H9 (cell line): ENCODE measurements around the gene URAD. TPM values are rescaled to one million over a fixed set of nuclear protein-coding genes. Genes with fewer than 3 reads are reported as not detected.
A peak's percentile ranks its signal among the peaks of the same experiment; 100 is the strongest.

Source experiments
- DNase-seq: peaks from one replicate; pipeline ENCODE4 v3.0.0-alpha.2; 2017
- H2AFZ ChIP-seq: one replicate; pipeline ENCODE4 v1.6.1; 2013; ENCODE audit warnings: mild to moderate bottlenecking, low read length, control low read depth, moderate library complexity
- H2AK5ac ChIP-seq: 2 replicates; pipeline ENCODE4 v1.6.1; 2013; ENCODE audit warnings: low read length, control low read depth, mixed read lengths; ENCODE audit not compliant: insufficient read length
- H2BK120ac ChIP-seq: one replicate; pipeline ENCODE4 v1.6.1; 2013; ENCODE audit warnings: low read depth, mild to moderate bottlenecking, low read length, control low read depth, inconsistent platforms; ENCODE audit not compliant: poor library complexity, severe bottlenecking
- H2BK12ac ChIP-seq: 2 replicates; pipeline ENCODE4 v1.6.1; 2013; ENCODE audit warnings: low read length, control low read depth, mixed read lengths, low read depth; ENCODE audit not compliant: insufficient read length
- H2BK15ac ChIP-seq: 2 replicates; pipeline ENCODE4 v1.6.1; 2013; ENCODE audit warnings: low read depth, low read length, control low read depth
- H2BK20ac ChIP-seq: one replicate; pipeline ENCODE4 v1.6.1; 2013; ENCODE audit warnings: low read depth, mild to moderate bottlenecking, low read length, control low read depth, inconsistent platforms; ENCODE audit not compliant: poor library complexity, severe bottlenecking
- H2BK5ac ChIP-seq: 2 replicates; pipeline ENCODE4 v1.6.1; 2013; ENCODE audit warnings: low read length, control low read depth, mixed read lengths; ENCODE audit not compliant: insufficient read length
- H3K14ac ChIP-seq: 2 replicates; pipeline ENCODE4 v1.6.1; 2013; ENCODE audit warnings: low read length, control low read depth; ENCODE audit not compliant: insufficient read depth
- H3K18ac ChIP-seq: 2 replicates; pipeline ENCODE4 v1.6.1; 2013; ENCODE audit warnings: low read depth, mild to moderate bottlenecking, mixed read lengths, low read length, control low read depth; ENCODE audit not compliant: insufficient read length
- H3K23ac ChIP-seq: 2 replicates; pipeline ENCODE4 v1.6.1; 2013; ENCODE audit warnings: low read length, control low read depth, mixed read lengths, low read depth; ENCODE audit not compliant: insufficient read length
- H3K23me2 ChIP-seq: 2 replicates; pipeline ENCODE4 v1.6.1; 2013; ENCODE audit warnings: low read depth, mild to moderate bottlenecking, mixed read lengths, low read length, control low read depth; ENCODE audit not compliant: insufficient read length, poor library complexity, severe bottlenecking
- H3K27ac ChIP-seq: 2 replicates; pipeline ENCODE4 v1.5.1; 2013; ENCODE audit warnings: low read length, control low read depth, mixed read lengths, low read depth; ENCODE audit not compliant: insufficient read length
- H3K27me3 ChIP-seq: 2 replicates; pipeline ENCODE4 v1.6.1; 2013; ENCODE audit warnings: low read length, control low read depth, inconsistent platforms; ENCODE audit not compliant: insufficient read depth
- H3K4ac ChIP-seq: 2 replicates; pipeline ENCODE4 v1.6.1; 2013; ENCODE audit warnings: low read depth, mild to moderate bottlenecking, control low read depth, inconsistent platforms, low read length, moderate library complexity
- H3K4me1 ChIP-seq: 2 replicates; pipeline ENCODE4 v1.6.1; 2013; ENCODE audit warnings: low read length, control low read depth, inconsistent platforms; ENCODE audit not compliant: insufficient read depth
- H3K4me2 ChIP-seq: 2 replicates; pipeline ENCODE4 v1.6.1; 2013; ENCODE audit warnings: low read length, control low read depth, mixed read lengths; ENCODE audit not compliant: insufficient read length, insufficient read depth
- H3K56ac ChIP-seq: 2 replicates; pipeline ENCODE4 v1.6.1; 2013; ENCODE audit warnings: low read depth, mild to moderate bottlenecking, mixed read lengths, low read length, control low read depth; ENCODE audit not compliant: insufficient read length
- H3K79me1 ChIP-seq: 2 replicates; pipeline ENCODE4 v1.6.1; 2013; ENCODE audit warnings: low read depth, mild to moderate bottlenecking, moderate library complexity, low read length, control low read depth, inconsistent platforms; ENCODE audit not compliant: insufficient read depth, poor library complexity, severe bottlenecking
- H3K79me2 ChIP-seq: 2 replicates; pipeline ENCODE4 v1.6.1; 2013; ENCODE audit warnings: low read length, control low read depth, inconsistent platforms; ENCODE audit not compliant: insufficient read depth
- H3K9ac ChIP-seq: 2 replicates; pipeline ENCODE4 v1.6.1; 2013; ENCODE audit warnings: low read length, control low read depth, mixed read lengths; ENCODE audit not compliant: insufficient read length; ENCODE audit errors: extremely low read depth
- H3K9me3 ChIP-seq: one replicate; pipeline ENCODE4 v1.6.1; 2013; ENCODE audit warnings: low read depth, low read length, inconsistent platforms; ENCODE audit not compliant: control insufficient read depth
- H3T11ph ChIP-seq: one replicate; pipeline ENCODE4 v1.6.1; 2013; ENCODE audit warnings: mild to moderate bottlenecking, low read length, control low read depth, inconsistent platforms
- H4K20me1 ChIP-seq: one replicate; pipeline ENCODE4 v1.6.1; 2013; ENCODE audit not compliant: control insufficient read depth, insufficient read length, insufficient read depth
- H4K5ac ChIP-seq: 2 replicates; pipeline ENCODE4 v1.6.1; 2013; ENCODE audit warnings: low read depth, mild to moderate bottlenecking, mixed read lengths, low read length, control low read depth; ENCODE audit not compliant: insufficient read length
- H4K8ac ChIP-seq: replicated peaks from 2 replicates; pipeline ENCODE4 v1.6.1; 2013; ENCODE audit warnings: low read length, control low read depth, mixed read lengths, low read depth; ENCODE audit not compliant: insufficient read length
- H4K91ac ChIP-seq: 2 replicates; pipeline ENCODE4 v1.6.1; 2013; ENCODE audit warnings: low read depth, mild to moderate bottlenecking, moderate library complexity, mixed read lengths, low read length, control low read depth; ENCODE audit not compliant: insufficient read length
- H3K27ac Mint-ChIP-seq, 3 experiments: 2 replicates in 2 of 3; 3 replicates in 1 of 3; pipeline ENCODE4 v1.8.0; 2020 to 2021; ENCODE audit warnings: mixed read lengths in 3 of 3, mild to moderate bottlenecking in 1 of 3, moderate library complexity in 1 of 3
- H3K27me3 Mint-ChIP-seq: 2 replicates; pipeline ENCODE4 v1.8.0; 2021; ENCODE audit warnings: low read depth, mild to moderate bottlenecking, moderate library complexity, mixed read lengths
- H3K36me3 Mint-ChIP-seq, 3 experiments: 2 replicates in 2 of 3; 3 replicates in 1 of 3; pipeline ENCODE4 v1.8.0; 2020 to 2021; ENCODE audit warnings: low read depth in 3 of 3, mixed read lengths in 3 of 3; ENCODE audit not compliant: insufficient read depth in 1 of 3
- H3K4me1 Mint-ChIP-seq, 2 experiments: 2 replicates each; pipeline ENCODE4 v1.8.0; 2020; ENCODE audit warnings: mixed read lengths in 2 of 2
- H3K4me3 Mint-ChIP-seq, 2 experiments: 2 replicates in 1 of 2; 3 replicates in 1 of 2; pipeline ENCODE4 v1.8.0; 2020 to 2021; ENCODE audit warnings: mild to moderate bottlenecking in 2 of 2, mixed read lengths in 2 of 2, moderate library complexity in 1 of 2
- H3K9me3 Mint-ChIP-seq, 2 experiments: 2 replicates in 1 of 2; 3 replicates in 1 of 2; pipeline ENCODE4 v1.8.0; 2020; ENCODE audit warnings: mild to moderate bottlenecking in 2 of 2, mixed read lengths in 2 of 2, moderate library complexity in 1 of 2
- WGBS: extraction: QIAGEN DNeasy Blood & Tissue Kit; methylation state at CpG from one replicate; pipeline ENCODE4 v1.1.7; 2013; ENCODE audit warnings: missing lambda C conversion rate, low lambda C conversion rate, mixed read lengths; ENCODE audit not compliant: insufficient read length; ENCODE audit errors: extremely low coverage; 5-methylcytosine and 5-hydroxymethylcytosine counted together
- total RNA-seq: library from RNA; stranded (reverse); gene quantifications from 2 replicates; pipeline ENCODE4 v1.2.1, GENCODE V29; 2021
- TF ChIP-seq, protein P1 (sequence below): fragments of 200-600 bp; sonication (generic); conservative IDR thresholded peaks from 3 replicates; pipeline ENCODE4 v1.8.0; 2021; ENCODE audit warnings: antibody characterized with exemption, mild to moderate bottlenecking

Gene URAD
- total RNA-seq, 1 experiment from 2014 or later = not detected

DNA sequence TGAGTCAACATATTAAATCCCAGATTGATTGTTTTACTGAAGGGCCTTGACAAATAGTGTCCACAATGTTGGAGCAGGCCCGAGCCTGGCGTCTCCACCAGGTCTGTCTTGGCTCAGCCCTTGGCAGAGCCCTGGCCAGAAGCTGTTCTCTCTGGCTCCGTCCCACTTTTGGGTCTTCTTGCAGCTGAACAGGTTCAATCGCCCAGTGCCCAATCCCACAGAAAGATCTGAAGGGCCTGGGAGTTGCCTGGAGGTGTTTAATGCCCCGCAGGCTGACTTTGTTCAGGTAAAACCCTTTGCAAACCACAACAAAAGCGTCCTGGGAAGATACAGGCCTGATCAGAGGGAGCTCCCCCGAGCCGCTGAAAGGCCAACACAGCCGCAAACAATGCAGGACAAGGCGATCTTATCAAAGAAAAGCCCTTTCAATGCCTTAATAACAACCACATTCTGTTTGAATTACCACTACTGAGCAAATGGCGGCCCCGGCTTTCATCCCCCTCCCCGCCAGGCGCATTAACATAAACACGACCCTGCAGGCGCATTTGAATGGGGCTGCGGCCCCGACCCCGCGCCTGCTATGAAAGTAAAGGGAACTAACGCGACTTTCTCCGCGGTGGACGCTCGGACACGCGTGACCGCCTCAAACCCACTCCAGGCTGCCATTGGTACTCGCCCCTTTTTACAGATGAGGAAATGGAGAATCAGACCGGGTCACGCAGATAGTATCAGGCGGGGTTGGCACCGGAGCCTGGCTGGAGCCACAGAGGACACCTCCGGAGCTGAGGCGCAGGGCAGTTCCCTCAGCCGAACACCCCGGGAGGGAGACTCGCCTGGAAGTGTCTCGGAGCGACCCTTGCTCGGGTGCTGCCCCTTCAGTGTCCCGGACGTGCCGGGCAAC is 22.5 kb downstream of the URAD start:
- Histone ChIP-seq H2BK5ac (no peak overlapping the region), H3K79me1 (no peaks in the 10 kb centered on the region), H3K14ac (no peak overlapping the region), H3K27me3 (peaks cover 96% of the 10 kb centered on the region), H3K23me2 (no peaks in the 10 kb centered on the region), H3K4ac (no peak overlapping the region), H3K79me2 (no peaks in the 10 kb centered on the region), H3K4me1 (peaks cover 9% of the 10 kb centered on the region), H3K23ac (no peak overlapping the region), H3K9me3 (no peaks in the 10 kb centered on the region), H4K5ac (no peak overlapping the region), H3K18ac (no peak overlapping the region), H2BK12ac (no peak overlapping the region), H2AFZ (no peak overlapping the region), H2BK15ac (no peak overlapping the region), H3T11ph (no peak overlapping the region), H3K4me2 (peak overlapping the region; percentile 16), H3K9ac (no peak overlapping the region), H2AK5ac (no peak overlapping the region), H4K8ac (no peak overlapping the region), H4K91ac (no peak overlapping the region), H3K56ac (no peak overlapping the region), H2BK120ac (no peak overlapping the region), H3K27ac (no peak overlapping the region), H2BK20ac (no peak overlapping the region), H4K20me1 (peaks cover 4% of the 10 kb centered on the region)
- WGBS = no CpG with 5 or more reads among the region's 45 CpGs
- Mint-ChIP-seq H3K4me1 (peaks cover 39 to 55% of the 10 kb centered on the region in 2 experiments), H3K27ac (no peak overlapping the region), H3K4me3 (peak overlapping the region in 1 of 2 experiments; percentile 67; a peak in 3 of 5 replicates), H3K36me3 (no peaks in the 10 kb centered on the region), H3K9me3 (peaks cover 2 to 15% of the 10 kb centered on the region in 2 experiments), H3K27me3 (peaks cover 100% of the 10 kb centered on the region)
- peak; percentile 91 for DNase-seq
- TF ChIP-seq, protein P1, sequence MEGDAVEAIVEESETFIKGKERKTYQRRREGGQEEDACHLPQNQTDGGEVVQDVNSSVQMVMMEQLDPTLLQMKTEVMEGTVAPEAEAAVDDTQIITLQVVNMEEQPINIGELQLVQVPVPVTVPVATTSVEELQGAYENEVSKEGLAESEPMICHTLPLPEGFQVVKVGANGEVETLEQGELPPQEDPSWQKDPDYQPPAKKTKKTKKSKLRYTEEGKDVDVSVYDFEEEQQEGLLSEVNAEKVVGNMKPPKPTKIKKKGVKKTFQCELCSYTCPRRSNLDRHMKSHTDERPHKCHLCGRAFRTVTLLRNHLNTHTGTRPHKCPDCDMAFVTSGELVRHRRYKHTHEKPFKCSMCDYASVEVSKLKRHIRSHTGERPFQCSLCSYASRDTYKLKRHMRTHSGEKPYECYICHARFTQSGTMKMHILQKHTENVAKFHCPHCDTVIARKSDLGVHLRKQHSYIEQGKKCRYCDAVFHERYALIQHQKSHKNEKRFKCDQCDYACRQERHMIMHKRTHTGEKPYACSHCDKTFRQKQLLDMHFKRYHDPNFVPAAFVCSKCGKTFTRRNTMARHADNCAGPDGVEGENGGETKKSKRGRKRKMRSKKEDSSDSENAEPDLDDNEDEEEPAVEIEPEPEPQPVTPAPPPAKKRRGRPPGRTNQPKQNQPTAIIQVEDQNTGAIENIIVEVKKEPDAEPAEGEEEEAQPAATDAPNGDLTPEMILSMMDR = no peak
